Activated CD4-positive, alpha-beta T cell treated with anti-CD3 and anti-CD28 coated beads, Interleukin-2, amount 50 U/mL, for 1 hour (primary cell): Measurements from ENCODE around the gene IL20RB.
"Not testable (repeated sequence)": the region's sequence is repeated elsewhere in the genome, so short reads cannot be mapped to it uniquely, and the experiment has no call there.

ENCODE experiments used
- DNase-seq: peaks from one replicate; pipeline ENCODE4 v3.0.0-alpha.2; 2020

IL20RB gene

DNA sequence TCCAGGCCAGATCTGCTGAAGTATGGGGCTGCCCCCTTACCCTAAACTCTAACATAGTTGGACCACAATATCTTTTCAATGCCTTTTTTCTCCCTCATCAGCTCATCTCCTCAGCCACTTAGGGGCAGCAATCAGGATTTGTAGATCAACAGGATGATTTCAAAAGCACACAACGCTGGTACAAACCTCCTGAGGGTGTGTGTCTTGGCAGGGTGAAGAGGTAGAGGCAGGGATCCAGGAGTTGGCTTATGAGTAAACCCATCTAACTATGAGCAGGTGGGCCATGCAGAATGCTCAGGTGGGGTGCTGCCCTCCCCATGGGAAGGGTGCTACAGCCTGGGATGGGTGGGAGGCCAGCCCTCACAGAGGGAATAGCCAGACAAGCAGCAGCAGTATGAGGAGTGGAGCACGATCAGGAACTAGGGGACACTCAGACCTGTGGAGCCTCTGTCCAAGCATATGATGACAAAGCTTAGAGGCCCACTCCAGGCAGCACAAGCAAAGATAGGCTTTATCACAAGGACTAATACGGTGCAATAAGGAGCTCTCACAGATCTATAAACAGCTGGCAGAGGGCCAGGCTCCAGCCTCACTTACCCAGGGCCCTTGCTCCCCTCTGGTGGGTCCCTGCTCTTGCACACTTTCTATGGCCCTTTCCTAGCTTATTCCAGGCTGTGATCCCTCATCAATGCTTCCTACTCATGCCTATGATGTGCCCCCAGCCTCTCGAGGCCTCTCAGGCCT is 32.2 kb downstream of the IL20RB start:
- DNase-seq, result no peak

DNA sequence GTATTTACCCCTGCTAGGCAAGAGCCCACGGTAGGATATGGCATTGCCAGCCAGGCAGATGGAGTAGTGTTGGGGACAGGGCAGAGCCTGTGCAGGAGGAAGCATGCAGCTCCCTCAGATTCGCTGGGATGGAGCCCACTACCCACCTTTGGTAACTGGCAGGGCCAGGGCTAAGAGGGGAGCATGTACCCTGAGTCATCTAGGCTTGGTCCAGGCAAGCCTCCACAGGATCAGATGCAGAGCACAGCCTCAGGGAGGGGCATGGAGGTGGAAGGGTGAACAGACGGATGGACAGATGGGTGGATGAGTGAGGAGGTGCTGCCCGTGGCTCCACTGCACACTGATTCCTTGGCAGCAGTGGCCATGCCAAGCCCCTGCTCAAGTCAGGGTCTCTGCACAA is 33.0 kb downstream of the IL20RB start:
- DNase-seq, result no peak

DNA sequence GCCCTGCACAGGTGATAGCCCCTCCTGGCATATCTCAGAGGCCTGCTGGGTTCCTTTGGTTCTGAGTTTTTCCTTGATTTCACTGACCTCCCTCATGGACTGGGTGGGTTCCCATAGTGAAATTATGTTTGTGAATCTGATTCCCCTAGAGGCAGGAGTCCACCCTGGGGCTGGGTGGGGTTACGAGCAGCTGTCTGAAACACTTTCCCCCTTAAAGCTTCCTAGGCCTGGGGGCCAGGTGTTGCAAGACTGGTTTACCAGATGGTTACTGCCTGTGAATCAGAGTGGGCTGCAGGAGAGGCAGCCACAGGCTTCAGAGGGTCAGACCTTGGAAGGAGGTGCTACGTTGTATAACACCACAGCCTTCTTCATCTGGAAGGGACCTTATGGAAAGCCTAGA is 34.3 kb downstream of the IL20RB start:
- no peak for DNase-seq

DNA sequence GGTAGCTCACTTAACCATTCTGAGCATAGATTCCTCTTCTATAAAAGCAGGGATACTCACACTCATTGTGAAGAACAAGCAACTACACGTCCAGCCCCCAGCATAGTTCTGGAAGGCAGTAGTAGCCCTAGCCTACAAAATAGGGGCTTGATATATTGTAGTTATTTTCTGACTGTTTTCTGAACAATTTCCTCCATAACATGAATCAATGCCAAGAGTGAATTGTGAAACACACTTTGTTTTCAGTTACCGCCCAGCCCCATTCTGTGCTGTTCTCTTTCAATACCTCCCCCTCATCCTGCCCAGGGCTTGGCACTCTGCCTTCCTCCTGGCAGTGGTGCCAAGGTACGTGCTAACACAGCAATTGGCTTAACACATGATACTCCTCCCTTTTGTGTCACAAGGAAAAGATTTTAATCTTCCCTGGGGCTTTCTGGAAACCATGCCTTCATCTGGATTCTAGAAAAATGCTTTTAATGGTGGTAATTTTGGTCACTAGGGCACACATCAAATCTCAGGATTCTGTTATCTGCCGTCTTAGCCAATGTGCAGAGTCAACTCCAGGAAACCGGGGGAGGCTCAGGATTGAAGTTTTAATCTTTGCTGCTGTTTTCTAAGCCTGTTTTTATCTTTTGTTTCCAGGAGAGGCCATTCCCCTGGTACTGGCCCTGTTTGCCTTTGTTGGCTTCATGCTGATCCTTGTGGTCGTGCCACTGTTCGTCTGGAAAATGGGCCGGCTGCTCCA is 37.2 kb downstream of the IL20RB start:
- no peak for DNase-seq

DNA sequence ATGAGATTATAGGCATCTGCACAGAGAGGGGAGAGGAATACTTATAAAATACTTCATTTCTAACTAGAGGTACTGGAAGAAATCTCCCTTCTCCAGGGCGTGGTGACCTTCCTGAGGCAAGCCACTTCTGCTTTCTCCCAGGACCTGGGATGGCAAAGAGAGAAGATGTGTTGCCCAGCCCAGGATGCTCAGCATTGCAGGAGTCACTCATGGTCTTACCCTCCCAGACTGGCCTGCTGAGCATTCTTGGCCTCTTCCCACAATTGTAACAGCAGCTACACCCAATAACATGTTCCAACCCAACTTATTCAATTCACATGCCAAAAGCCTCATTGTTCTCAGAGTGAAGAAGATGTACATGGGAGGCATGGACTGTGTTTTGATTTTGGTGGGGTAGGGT is 37.9 kb downstream of the IL20RB start:
- no peak for DNase-seq

DNA sequence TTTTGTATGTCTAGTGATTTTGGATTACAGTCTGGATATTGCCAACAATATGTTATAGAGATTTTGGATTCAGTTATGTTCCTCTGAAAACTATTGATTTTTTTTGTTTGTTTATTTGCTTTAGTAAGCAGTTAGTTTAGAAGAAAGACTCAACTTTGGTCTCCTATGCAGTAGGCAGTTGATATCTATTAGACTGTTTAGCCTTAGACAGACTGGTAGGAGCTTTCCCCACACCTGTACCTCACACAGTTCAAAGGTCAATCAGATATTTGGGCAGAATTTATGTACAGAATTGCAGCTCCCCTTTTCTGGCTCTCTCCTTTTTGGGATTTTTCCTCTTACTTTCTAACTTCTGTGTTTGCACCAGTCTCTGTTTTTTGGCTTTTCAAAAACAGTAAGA is 42.3 kb downstream of the IL20RB start:
- no peak for DNase-seq

DNA sequence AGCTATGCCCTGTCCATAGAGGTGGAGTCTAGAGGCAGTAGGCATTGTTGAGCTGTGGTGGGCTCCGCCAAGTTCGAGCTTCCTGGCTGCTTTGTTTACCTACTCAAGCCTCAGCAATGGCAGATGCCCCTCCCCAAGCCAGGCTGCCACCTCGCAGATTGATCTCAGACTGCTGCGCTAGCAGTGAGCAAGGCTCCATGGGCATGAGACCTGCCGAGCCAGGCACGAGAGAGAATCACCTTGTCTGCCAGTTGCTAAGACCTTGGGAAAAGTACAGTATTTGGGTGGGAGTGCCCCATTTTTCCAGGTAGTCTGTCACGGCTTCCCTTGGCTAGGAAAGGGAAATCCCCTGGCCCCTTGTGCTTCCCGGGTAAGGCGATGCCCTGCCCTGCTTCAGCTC is 49.6 kb downstream of the IL20RB start:
- DNase-seq, result not testable (repeated sequence)

DNA sequence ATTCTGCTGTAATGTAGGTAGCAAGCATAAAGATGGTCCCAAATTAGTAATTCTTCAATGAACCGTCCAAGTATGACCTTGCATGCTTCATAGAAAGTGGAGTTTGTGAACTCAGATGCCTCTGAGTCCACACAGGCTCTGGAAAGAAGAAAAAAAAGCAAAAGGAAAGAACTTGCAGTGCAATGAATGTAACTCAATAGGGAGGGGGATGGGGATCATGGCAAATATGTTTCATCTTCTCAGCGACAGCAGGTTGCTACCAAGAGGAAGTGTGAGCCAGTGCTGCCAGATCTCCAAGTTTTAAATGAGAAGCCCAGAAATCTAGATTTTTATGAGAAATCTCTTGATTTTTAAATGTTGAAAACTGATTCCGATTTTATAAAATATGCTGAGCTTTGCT is 50.3 kb downstream of the IL20RB start:
- DNase-seq, result no peak

DNA sequence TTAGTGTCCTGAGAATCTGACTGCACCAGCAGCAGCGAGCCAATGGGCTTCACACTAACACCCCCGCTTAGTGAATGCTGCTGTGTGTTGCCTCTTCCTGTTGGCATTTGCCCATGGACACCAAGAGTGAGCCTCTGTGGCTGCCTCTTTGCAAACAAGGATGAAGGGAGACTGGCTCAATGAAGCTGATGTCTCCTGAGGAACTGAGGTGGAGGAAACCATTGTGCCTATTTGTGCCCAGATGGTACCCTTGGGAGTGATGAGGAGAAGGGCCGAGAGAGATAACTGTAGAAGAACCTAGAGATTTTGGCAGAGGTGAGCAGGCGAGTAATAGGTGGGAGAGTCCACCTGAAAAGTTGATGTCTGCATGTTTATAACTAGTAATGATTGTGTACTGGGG is 51.2 kb downstream of the IL20RB start:
- DNase-seq, result no peak

DNA sequence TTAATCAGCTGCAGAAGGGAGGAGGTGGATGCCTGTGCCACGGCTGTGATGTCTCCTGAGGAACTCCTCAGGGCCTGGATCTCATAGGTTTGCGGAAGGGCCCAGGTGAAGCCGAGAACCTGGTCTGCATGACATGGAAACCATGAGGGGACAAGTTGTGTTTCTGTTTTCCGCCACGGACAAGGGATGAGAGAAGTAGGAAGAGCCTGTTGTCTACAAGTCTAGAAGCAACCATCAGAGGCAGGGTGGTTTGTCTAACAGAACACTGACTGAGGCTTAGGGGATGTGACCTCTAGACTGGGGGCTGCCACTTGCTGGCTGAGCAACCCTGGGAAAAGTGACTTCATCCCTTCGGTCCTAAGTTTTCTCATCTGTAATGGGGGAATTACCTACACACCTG is 52.4 kb downstream of the IL20RB start:
- no peak for DNase-seq

DNA sequence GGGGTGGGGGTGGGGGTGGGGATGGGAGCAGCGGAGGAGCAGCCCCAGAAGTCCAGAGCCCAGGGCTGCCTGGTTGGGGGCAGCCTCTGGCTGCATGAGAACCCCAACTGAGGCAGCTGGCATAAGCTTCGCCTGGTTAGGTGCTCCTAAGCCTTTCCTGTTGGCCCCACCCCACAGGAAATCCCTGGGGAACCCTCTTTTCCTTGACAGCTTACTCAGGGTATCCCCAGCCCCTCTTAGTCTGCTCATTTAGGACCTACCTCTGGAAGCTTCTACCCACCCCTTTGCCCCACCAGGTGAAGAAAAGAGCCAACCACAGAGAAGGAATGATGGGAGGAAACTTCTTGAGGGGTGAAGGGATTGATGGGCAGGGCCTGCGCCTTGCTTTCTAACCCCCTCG is 53.4 kb downstream of the IL20RB start:
- no peak for DNase-seq

DNA sequence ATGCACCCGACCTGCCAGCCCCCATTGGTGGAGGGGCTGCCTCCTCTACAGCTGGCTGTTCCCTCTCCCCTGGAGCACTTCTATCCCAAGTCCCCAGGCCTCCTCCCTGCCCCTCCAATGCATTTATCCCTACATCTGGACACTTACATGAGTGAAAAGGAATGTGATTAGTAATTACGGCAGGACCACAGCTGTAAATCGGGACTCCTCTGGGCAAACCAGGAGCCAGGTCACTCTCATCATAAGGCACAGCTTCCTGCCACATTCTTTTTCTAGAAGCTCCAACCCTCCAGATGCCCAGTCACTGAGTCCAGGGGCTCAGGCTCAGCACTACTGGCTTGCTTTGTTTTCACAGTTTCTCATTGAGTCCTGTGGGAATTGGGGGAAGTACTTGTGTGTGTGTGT is 54.3 kb downstream of the IL20RB start:
- no peak for DNase-seq

DNA sequence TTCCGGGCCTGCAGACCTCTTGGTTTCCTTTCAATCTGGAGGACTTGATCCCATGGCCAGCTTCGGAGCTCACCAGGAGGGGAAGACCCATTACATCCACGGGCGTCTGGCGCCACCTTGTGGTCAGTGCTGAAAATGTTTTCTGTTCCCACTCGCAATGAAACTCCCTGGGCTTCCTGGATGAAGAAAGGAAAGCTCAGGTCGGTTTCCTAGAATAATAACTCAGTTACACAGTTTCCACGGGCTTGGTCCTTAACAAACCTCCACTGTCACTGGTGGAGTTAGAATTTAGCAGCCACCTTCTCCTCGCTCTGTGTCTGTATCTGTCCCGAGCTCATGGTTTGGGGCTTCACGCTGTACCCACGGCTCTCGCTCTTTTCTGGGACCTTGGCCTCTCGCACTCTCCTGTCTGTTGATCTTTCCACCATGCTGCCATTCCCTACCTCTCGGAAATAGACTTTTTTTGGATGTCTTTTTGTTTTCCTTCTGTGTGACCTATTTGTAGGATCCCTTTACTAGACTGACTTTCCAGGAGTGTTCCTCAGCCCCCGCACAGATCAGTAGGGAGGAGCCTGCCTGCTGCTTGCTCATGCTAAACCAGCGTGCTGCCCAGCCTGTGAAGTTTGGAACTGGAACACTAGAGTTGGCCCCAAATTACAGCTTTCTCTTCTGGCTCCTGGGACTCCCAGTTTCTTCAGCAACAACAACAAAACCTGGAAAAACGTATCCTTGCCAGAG is 56.3 kb downstream of the IL20RB start:
- DNase-seq, result peak; percentile 86

DNA sequence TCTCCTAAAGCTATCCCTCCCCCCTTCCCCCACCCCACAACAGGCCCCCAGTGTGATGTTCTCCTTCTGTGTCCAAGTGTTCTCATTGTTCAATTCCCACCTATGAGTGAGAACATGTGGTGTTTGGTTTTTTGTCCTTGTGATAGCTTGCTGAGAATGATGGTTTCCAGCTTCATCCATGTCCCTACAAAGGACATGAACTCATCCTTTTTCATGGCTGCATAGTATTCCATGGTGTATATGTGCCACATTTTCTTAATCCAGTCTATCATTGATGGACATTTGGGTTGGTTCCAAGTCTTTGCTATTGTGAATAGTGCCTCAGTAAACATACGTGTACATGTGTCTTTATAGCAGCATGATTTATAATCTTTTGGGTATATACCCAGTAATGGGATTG is 59.5 kb downstream of the IL20RB start:
- DNase-seq, result not testable (repeated sequence)

DNA sequence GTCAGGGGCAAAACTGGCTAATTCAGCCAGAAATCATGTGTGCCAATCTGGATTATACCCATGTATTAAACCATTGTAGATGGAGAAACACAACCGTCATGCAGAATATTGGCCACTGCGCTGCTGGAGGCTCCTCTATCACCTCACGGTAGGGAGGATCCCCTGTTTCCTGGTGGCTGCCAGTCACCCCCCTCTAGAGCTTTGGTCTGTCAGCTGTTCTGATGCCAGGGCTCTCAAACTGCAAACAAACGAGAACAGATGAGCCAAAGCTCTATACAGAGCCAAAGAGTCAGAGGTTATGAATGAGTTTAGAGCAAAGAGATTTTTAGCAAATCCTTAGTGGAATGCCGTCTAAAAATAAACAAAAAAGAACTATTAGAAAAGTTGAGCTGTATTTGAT is 62.5 kb downstream of the IL20RB start:
- DNase-seq, result no peak

DNA sequence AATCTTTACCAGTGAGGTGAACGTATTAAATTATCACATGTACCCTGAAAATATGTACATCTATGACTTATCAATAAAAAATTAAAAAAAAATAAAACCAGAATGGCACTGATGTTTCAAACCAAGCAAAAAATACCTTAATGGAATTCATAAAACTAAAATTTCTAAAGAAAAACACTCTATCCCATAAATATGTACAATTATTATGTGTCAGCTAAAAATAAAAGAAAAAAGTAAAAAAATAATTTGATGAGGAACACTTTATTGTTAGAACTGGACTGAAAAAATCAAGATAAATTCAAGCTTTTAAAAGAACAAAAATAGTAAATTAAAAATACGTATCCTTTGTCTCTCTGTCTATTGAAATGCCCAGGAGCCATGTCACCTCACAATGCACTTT is 63.1 kb downstream of the IL20RB start:
- DNase-seq, result no peak

DNA sequence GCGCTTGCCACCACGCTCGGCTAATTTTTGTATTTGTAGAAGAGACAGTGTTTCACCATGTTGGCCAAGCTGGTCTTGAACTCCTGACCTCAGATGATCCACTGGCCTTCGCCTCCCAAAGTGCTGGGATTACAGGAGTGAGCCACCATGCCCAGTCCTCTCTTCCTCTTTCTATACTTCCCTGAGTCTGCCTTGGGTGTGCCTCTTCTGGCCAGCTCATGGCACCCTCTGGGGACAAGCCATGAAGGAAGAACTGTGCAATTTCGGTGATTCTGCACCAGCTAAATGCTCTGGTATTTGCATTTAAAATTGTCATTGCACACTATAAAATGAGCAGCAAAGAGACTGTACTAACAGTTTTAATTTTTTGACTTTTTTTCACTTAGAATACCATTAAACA is 66.6 kb downstream of the IL20RB start:
- DNase-seq, result no peak

DNA sequence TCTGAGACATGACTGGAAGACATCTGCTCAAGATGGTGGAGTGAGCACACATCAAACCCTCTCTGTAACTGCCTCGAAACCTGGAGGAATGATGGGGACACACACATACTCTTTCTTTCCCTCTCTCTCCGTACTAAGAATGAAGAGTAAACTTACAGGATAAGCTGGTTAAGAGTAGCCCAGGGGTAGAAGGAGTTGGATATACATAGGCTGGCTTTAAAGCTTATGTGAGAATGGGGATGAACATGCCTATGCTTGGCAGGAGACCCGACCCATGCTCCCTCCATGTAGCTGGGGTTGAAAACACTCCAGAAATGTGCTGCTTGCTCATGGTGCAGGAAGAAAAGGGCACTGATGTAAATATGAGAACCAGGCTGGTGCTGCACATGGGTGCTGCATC is 68.9 kb downstream of the IL20RB start:
- DNase-seq, result no peak

DNA sequence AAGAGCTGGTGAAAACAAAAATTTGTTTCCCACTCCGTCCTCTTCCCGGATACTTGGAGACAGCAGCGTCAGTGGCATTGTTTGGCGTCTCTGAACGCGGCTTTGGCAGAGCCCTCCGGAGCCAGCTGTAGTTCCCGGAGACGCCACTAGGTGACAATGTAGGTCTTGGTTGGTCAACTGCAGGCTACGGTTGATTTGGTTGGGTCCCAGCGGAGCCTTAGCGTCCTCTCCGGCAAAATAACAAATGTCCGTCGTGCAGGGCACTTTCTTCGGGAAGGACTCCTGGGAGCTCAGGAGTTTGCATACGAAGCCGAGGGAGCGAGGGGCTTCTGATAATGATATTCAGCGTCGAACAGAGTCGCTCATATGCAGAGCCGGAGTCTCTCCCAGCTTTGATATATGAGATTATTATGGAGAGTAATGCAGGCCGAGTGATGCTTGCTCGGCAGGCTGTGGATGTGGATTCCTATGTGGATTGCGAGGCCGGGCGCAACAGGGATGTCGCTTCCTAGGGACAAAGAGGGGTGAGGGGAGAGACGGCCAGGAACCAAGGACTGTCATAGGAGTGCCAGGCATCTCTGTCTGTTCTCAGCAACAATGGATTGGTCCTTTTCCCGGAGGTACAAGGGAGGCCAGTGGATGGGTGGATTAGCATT is 74.8 kb downstream of the IL20RB start:
- DNase-seq, result peak; percentile 75

DNA sequence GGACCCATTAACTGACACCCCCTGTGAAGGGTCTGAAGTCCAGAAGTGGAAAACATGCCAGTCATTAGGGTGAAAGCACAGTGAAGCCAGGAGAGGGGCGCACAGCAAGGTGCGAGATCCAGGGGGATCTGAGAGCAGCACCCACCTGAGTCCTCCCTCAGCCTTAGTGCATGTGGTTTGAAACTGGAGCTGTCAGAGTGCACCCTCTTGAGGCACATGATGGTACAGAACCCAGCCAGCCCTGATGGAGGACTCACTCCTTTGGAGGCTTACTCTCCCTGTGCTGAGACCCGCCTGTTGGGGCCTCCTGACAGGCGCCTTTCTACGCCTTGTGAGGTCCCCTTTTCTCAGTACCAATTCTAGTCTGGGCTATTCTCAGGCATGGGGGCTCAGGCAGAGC is 77.8 kb downstream of the IL20RB start:
- DNase-seq, result no peak

DNA sequence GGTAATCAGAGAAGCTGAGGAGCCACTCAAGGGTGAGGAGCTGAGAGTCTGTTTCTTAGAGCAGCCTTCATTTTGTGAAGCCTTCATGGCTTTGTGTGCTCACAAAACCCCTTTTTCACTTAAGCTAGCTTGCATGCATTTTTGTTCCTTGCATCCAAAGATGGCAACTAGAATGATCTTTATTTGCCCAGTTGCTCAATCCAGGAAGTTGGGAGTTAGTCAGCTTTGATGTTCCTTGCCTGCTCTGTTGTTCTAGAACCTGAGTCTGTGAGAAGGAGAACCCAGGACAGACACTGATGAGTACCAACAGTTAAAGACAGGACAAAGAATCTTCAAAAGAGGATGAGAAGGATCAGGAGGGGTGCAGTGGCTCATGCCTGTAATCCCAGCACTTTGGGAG is 81.8 kb downstream of the IL20RB start:
- DNase-seq, result no peak

DNA sequence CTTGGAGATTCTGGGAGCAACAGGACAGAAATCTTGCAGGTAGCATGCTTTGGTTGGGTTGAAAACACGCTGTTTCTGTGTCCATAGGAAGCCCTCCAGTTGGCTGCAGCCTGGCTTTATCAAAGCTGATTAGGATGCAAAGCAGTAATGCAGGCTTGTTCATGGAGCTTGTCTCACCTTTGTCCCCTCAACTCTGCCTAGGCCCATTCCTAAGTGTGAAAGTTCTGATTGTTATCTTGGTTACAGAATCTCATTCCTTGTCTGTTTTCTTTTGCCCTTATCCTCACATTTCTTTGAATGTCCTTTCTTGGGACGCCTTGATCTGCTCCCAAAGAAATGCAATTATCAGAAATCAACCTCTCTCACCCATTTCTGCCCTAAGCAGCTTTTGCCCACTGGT is 83.5 kb downstream of the IL20RB start:
- no peak for DNase-seq

DNA sequence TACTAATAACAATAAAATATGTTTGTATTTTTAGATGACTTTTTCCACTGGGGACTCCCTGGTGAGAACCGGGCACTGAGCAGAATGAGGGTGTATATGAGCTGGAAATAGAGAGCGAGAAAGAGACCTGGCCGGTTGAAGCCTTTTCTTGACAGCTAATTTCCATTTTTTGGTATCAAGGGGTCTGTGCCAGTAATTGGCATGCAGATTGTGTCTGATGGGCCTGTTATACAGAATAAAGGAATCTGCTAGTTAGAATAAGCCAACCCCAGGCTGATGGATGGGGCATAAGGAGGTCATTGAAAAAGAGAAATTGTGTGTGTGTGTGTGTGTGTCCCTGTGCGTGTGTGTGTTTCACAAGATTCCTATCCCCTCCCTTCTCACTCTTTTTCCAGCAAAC is 83.9 kb downstream of the IL20RB start:
- DNase-seq, result no peak

DNA sequence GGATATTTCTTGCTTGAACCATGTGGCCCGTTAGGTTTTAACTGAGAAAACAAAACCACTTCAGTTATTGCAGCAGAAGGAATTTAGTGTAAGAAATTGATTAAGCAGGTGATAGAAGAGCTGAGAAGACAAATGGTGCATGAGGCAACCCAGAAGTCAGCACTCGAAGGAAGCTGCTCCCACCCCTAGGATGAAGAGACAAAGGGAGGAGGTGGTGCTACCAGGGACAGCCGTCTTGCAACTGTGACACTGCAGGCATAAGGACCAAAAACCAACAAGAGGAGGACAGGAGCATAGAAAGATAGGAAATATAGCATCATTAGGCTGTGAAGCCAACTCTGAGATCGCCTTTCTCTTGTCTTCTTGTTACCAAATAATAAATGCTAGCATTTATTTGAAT is 89.0 kb downstream of the IL20RB start:
- DNase-seq, result no peak
